Stimulated activated CD8-positive, alpha-beta memory T cell treated with anti-CD3 and anti-CD28 coated beads, Interleukin-7, amount 100 ng/mL, for 48 hours (primary cell): ENCODE measurements around the gene MARCHF6.

ENCODE experiments used
- DNase-seq, 2 donors: peaks; one replicate each; pipeline ENCODE4 v3.0.0-alpha.2; 2020; ENCODE audit warnings: low read depth in 1 of 2; ENCODE audit errors: extremely low read depth in 1 of 2

The MARCHF6 gene

GRCh38 chr5:10321882-10322281, 31.6 kb upstream of the MARCHF6 start:
- DNase-seq = no peak

- no peak for DNase-seq
Measured at GRCh38 chr5:10323588-10324488, 29.7 kb upstream of the MARCHF6 start.

GRCh38 chr5:10324518-10325370, 28.8 kb upstream of the MARCHF6 start:
- DNase-seq = no peak

GRCh38 chr5:10328323-10328722, 25.2 kb upstream of the MARCHF6 start:
- DNase-seq = no peak

- DNase-seq = no peak
Measured at GRCh38 chr5:10329446-10329819, 24.1 kb upstream of the MARCHF6 start.

GRCh38 chr5:10329820-10330481, 23.5 kb upstream of the MARCHF6 start:
- no peak for DNase-seq

GRCh38 chr5:10330511-10331230, 22.8 kb upstream of the MARCHF6 start:
- DNase-seq = no peak

GRCh38 chr5:10331341-10331796, 22.1 kb upstream of the MARCHF6 start:
- no peak for DNase-seq

GRCh38 chr5:10332301-10332700, 21.2 kb upstream of the MARCHF6 start:
- DNase-seq = no peak

GRCh38 chr5:10333154-10334006, 20.1 kb upstream of the MARCHF6 start:
- DNase-seq = no peak

- DNase-seq = no peak
Measured at GRCh38 chr5:10334831-10335230, 18.7 kb upstream of the MARCHF6 start.

GRCh38 chr5:10335711-10336470, 17.6 kb upstream of the MARCHF6 start:
- no peak for DNase-seq

GRCh38 chr5:10337107-10337506, 16.4 kb upstream of the MARCHF6 start:
- no peak for DNase-seq

GRCh38 chr5:10337986-10338385, 15.5 kb upstream of the MARCHF6 start:
- no peak for DNase-seq

GRCh38 chr5:10338686-10339057, 14.8 kb upstream of the MARCHF6 start:
- DNase-seq = no peak

- no peak for DNase-seq
Measured at GRCh38 chr5:10339058-10339811, 14.3 kb upstream of the MARCHF6 start.

- DNase-seq = no peak
Measured at GRCh38 chr5:10339958-10340357, 13.5 kb upstream of the MARCHF6 start.

- DNase-seq = no peak
Measured at GRCh38 chr5:10343486-10343885, 10.0 kb upstream of the MARCHF6 start.
